Measurements from ENCODE around the gene EHBP1L1. TPM values are rescaled to one million over a fixed set of nuclear protein-coding genes. Genes with fewer than 3 reads are reported as not detected.
A peak's percentile ranks its signal among the peaks of the same experiment; 100 is the strongest.

Gene EHBP1L1
- total RNA-seq, 1 experiment from 2014 or later: 19.6 TPM

DNA sequence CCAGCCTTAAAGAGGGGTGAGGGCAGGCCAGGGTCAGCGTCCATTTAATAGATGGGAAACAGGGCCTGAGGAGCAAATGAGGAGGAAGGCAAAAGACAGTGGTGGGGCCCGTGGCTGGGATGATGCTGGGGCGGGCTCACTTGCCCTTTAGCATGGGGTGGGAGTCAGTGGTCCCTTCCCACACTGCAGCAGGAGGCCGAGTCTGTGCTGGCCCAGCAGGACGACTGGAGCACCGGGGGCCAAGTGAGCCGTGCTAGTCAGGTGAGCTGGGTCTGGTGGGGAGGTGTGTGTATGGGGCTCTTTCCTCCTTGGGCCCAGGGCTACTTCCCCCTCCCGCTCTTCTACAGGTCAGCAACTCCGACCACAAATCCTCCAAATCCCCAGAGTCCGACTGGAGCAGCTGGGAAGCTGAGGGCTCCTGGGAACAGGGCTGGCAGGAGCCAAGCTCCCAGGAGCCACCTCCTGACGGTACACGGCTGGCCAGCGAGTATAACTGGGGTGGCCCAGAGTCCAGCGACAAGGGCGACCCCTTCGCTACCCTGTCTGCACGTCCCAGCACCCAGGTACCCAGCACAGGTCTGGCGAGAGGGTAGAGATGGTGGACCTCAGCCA, 38.1 kb upstream of the EHBP1L1 start:
- peaks cover 15% of the 10 kb centered on the region for H3K4me1 Mint-ChIP-seq (ENCODE audit: low read depth, unreplicated experiment)
- peaks cover 13% of the 10 kb centered on the region for H3K4me1 ChIP-seq
- no peak for DNase-seq
- TF ChIP-seq CTCF (IDR thresholded peaks at IDR 0.05; ENCODE audit: insufficient read depth in 1 of 2, low read depth in 1 of 2, low read length in 1 of 2, severe bottlenecking in 1 of 2, unreplicated experiment in 1 of 2): no peak
- H3K27me3 Mint-ChIP-seq (ENCODE audit: insufficient read depth, unreplicated experiment): no peaks in the 10 kb centered on the region
- H3K9me3 Mint-ChIP-seq (ENCODE audit: unreplicated experiment): no peaks in the 10 kb centered on the region
- intact Hi-C loops (cut with micrococcal nuclease; ENCODE audit: unreplicated experiment): no loop called here
- ChIA-PET POLR2A (no interaction called here), CTCF (no interaction called here)
- no peaks in the 10 kb centered on the region for H3K9me3 ChIP-seq
- H3K27me3 ChIP-seq (replicated peaks; ENCODE audit: control insufficient read depth, insufficient read depth, low read length): no peaks in the 10 kb centered on the region
- peak overlapping the region; percentile 84 for H3K27ac Mint-ChIP-seq (ENCODE audit: unreplicated experiment)
- peak overlapping the region; percentile 14 for H3K4me3 Mint-ChIP-seq (ENCODE audit: unreplicated experiment)
- H3K4me3 ChIP-seq (ENCODE audit: low read depth, low read length): no peak overlapping the region
- peaks cover 79% of the 10 kb centered on the region for H3K36me3 Mint-ChIP-seq (ENCODE audit: insufficient read depth, unreplicated experiment)
- H3K36me3 ChIP-seq (ENCODE audit: control insufficient read depth, insufficient read depth, low read length): peaks cover 5% of the 10 kb centered on the region; the same call in 1 of the 2 replicates
- BruUV-seq (replicated peaks): no TSS peak

- no peaks in the 10 kb centered on the region for H3K9me3 ChIP-seq
- Mint-ChIP-seq H3K27me3 (ENCODE audit: insufficient read depth, unreplicated experiment) (no peaks in the 10 kb centered on the region), H3K9me3 (ENCODE audit: unreplicated experiment) (no peaks in the 10 kb centered on the region), H3K4me3 (ENCODE audit: unreplicated experiment) (no peak overlapping the region), H3K4me1 (ENCODE audit: low read depth, unreplicated experiment) (peaks cover 18% of the 10 kb centered on the region), H3K36me3 (ENCODE audit: insufficient read depth, unreplicated experiment) (peaks cover 77% of the 10 kb centered on the region), H3K27ac (ENCODE audit: unreplicated experiment) (no peak overlapping the region)
- no peak for TF ChIP-seq CTCF (IDR thresholded peaks at IDR 0.05; ENCODE audit: insufficient read depth in 1 of 2, low read depth in 1 of 2, low read length in 1 of 2, severe bottlenecking in 1 of 2, unreplicated experiment in 1 of 2)
- H3K4me3 ChIP-seq (ENCODE audit: low read depth, low read length): no peak overlapping the region
- CTCF ChIA-PET: interaction anchor here (1.4 kb wide), 1 partner anchor 32 kb away, joined by 4 read pairs; the partner anchor contains the start of gene ZNRD2
- no peak for DNase-seq
- intact Hi-C loops (cut with micrococcal nuclease; ENCODE audit: unreplicated experiment): no loop called here
- peaks cover 7% of the 10 kb centered on the region; the same call in 1 of the 2 replicates for H3K36me3 ChIP-seq (ENCODE audit: control insufficient read depth, insufficient read depth, low read length)
- no peaks in the 10 kb centered on the region for H3K27me3 ChIP-seq (replicated peaks; ENCODE audit: control insufficient read depth, insufficient read depth, low read length)
- POLR2A ChIA-PET: no interaction called here
- BruUV-seq (replicated peaks): TSS peak; percentile 62
- peaks cover 13% of the 10 kb centered on the region for H3K4me1 ChIP-seq
Measured at GRCh38 chr11:65538232-65538914, 37.5 kb upstream of the EHBP1L1 start.

DNA sequence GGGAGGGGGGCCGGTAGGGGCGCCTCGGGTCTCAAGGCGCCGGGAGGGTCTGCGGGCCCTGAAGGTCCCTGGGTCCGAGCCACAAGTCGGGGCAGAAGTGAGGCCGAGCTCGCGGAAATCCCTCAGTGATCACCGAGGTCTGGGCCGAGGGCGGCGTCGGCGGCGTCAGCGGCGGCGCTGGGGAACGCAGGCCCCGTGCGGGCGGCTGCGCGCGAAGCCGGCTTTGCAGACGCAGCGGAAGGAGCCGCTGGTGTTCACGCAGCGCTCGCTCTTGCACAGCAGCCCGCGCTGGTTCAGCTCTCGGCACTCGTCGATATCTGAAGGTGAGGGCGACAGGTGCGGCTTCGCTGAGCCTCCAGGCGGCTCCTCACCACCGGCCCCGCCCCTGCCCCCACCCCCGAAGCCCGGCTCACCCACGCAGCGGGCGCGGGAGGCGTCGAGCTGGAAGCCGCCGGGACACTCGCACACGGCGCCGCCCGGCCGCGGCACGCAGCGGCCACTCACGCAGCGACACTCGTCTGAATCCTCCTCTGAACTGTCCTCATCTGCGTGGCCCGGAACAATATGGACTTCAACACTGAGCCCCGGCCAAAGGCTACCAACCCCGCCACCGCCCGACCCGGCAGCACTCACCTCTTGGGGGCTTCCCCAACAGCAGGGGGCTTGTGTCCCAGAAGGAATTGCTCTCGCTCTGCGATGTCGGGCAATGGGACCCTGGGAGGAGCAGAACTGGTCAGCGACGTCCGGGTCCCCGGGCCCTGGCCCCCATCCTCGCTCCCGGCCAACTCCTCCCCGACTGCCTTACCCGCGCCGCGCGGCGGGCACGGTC, 36.7 kb upstream of the EHBP1L1 start:
- no peaks in the 10 kb centered on the region for H3K27me3 Mint-ChIP-seq (ENCODE audit: insufficient read depth, unreplicated experiment)
- peaks cover 13% of the 10 kb centered on the region for H3K4me1 ChIP-seq
- CTCF ChIA-PET: interaction anchor here (1.4 to 2.7 kb wide), 2 partner anchors 12 to 31 kb away, joined by 4 to 18 read pairs; partner anchors contain the start of gene ZNRD2
- DNase-seq: no peak
- H3K36me3 Mint-ChIP-seq (ENCODE audit: insufficient read depth, unreplicated experiment): peaks cover 72% of the 10 kb centered on the region
- POLR2A ChIA-PET: no interaction called here
- TF ChIP-seq CTCF (IDR thresholded peaks at IDR 0.05; ENCODE audit: insufficient read depth in 1 of 2, low read depth in 1 of 2, low read length in 1 of 2, severe bottlenecking in 1 of 2, unreplicated experiment in 1 of 2): no peak
- H3K27ac Mint-ChIP-seq (ENCODE audit: unreplicated experiment): no peak overlapping the region
- H3K4me3 ChIP-seq (ENCODE audit: low read depth, low read length): no peak overlapping the region
- peaks cover 20% of the 10 kb centered on the region for H3K4me1 Mint-ChIP-seq (ENCODE audit: low read depth, unreplicated experiment)
- BruUV-seq (replicated peaks): TSS peak; percentile 31
- no peak overlapping the region for H3K4me3 Mint-ChIP-seq (ENCODE audit: unreplicated experiment)
- no peaks in the 10 kb centered on the region for H3K9me3 Mint-ChIP-seq (ENCODE audit: unreplicated experiment)
- H3K27me3 ChIP-seq (replicated peaks; ENCODE audit: control insufficient read depth, insufficient read depth, low read length): no peaks in the 10 kb centered on the region
- H3K36me3 ChIP-seq (ENCODE audit: control insufficient read depth, insufficient read depth, low read length): peaks cover 7% of the 10 kb centered on the region; the same call in 1 of the 2 replicates
- intact Hi-C loops (cut with micrococcal nuclease; ENCODE audit: unreplicated experiment): no loop called here
- H3K9me3 ChIP-seq: no peaks in the 10 kb centered on the region
